ENCODE data around the gene COX19.

COX19 gene

GRCh38 chr7:936386-937054 lies 38.8 kb downstream of the COX19 start:
- no peak overlapping the region for H3K4me3 ChIP-seq (ENCODE audit: low read depth, low read length)
- DNase-seq (ENCODE audit: low read depth) = no peak
- no peak for TF ChIP-seq CTCF (IDR thresholded peaks at IDR 0.05; ENCODE audit: control insufficient read depth, extremely low read depth, insufficient read depth)

GRCh38 chr7:935874-936385 lies 39.4 kb downstream of the COX19 start:
- no peak for TF ChIP-seq CTCF (IDR thresholded peaks at IDR 0.05; ENCODE audit: control insufficient read depth, extremely low read depth, insufficient read depth)
- DNase-seq (ENCODE audit: low read depth) = no peak
- no peak overlapping the region for H3K4me3 ChIP-seq (ENCODE audit: low read depth, low read length)

GRCh38 chr7:935164-935873 lies 40.0 kb downstream of the COX19 start:
- no peak overlapping the region for H3K4me3 ChIP-seq (ENCODE audit: low read depth, low read length)
- no peak for DNase-seq (ENCODE audit: low read depth)
- TF ChIP-seq CTCF (IDR thresholded peaks at IDR 0.05; ENCODE audit: control insufficient read depth, extremely low read depth, insufficient read depth) = no peak

GRCh38 chr7:934469-935163 lies 40.7 kb downstream of the COX19 start:
- no peak overlapping the region for H3K4me3 ChIP-seq (ENCODE audit: low read depth, low read length)
- no peak for DNase-seq (ENCODE audit: low read depth)
- TF ChIP-seq CTCF (IDR thresholded peaks at IDR 0.05; ENCODE audit: control insufficient read depth, extremely low read depth, insufficient read depth) = no peak

GRCh38 chr7:932651-932975 lies 42.7 kb downstream of the COX19 start:
- TF ChIP-seq CTCF (IDR thresholded peaks at IDR 0.05; ENCODE audit: control insufficient read depth, extremely low read depth, insufficient read depth) = no peak
- H3K4me3 ChIP-seq (ENCODE audit: low read depth, low read length) = no peak overlapping the region
- no peak for DNase-seq (ENCODE audit: low read depth)

GRCh38 chr7:931871-932650 lies 43.3 kb downstream of the COX19 start:
- TF ChIP-seq CTCF (IDR thresholded peaks at IDR 0.05; ENCODE audit: control insufficient read depth, extremely low read depth, insufficient read depth) = no peak
- no peak overlapping the region for H3K4me3 ChIP-seq (ENCODE audit: low read depth, low read length)
- DNase-seq (ENCODE audit: low read depth) = no peak
